ENCODE data around the gene MFAP2. TPM values are rescaled to one million over a fixed set of nuclear protein-coding genes. Genes with fewer than 3 reads are reported as not detected.

MFAP2 gene
- total RNA-seq, 6 donors from 2014 or later, result 2.1 to 21.7 (median 7.2) TPM

DNA sequence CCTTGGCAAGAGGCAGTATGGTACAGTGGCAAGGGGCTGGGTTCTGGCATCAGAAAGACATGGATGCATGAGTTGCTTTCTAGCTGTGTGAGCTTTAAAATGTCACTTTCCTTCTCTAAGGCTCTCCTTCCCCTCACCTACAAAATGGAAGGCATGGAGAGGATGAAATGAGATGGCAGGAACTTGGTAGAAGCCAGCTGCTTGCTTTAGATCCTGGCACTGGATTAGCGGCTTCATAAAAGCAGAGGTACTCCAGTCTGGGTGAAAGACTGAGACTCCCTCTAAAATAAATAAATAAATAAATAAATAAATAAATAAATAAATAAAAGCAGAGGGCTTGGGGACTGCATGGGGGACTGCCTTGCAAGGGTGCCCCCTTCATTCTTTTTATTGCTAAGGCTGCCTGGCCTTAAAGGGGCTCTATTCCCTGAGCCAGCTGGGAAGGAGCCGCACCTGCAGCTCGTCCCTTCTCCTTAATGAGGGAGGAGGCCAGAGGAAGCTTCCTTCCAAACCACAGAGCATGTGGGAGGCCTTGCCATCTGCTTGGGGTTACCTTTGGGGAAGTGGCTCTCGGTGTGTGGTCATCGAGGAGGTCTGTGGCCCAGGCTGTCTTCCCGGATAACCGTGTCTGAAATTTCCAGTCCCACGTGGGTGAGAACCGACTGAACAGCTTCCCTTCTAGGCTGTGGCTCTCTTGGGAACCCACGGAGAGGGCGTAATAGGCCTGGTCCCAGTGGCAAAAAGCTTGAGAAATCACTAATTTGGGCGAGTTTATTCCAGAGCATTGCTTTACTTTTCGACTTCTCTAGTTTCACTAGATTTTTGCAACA lies 33.3 kb upstream of the MFAP2 start:
- Histone ChIP-seq H3K27ac (no peak overlapping the region), H3K4me3 (no peak overlapping the region), H3K9me3 (no peaks in the 10 kb centered on the region), H3K36me3 (peaks cover 0 to 13% (median 12%) of the 10 kb centered on the region in 4 donors), H3K4me1 (peaks cover 22 to 31% (median 27%) of the 10 kb centered on the region in 4 donors), H3K27me3 (no peaks in the 10 kb centered on the region)
- WGBS, 2 donors, result 71 to 72% methylated on average over 10 to 13 of the region's 13 CpGs
- ATAC-seq (ENCODE audit: low FRiP score in 2 of 2), result no peak
- DNase-seq, result peak in 1 of 2 donors; percentile 61
- TF ChIP-seq POLR2AphosphoS5 (IDR thresholded peaks at IDR 0.05) (peak in 1 of 2 donors; percentile 15), POLR2A (IDR thresholded peaks at IDR 0.05) (no peak)

DNA sequence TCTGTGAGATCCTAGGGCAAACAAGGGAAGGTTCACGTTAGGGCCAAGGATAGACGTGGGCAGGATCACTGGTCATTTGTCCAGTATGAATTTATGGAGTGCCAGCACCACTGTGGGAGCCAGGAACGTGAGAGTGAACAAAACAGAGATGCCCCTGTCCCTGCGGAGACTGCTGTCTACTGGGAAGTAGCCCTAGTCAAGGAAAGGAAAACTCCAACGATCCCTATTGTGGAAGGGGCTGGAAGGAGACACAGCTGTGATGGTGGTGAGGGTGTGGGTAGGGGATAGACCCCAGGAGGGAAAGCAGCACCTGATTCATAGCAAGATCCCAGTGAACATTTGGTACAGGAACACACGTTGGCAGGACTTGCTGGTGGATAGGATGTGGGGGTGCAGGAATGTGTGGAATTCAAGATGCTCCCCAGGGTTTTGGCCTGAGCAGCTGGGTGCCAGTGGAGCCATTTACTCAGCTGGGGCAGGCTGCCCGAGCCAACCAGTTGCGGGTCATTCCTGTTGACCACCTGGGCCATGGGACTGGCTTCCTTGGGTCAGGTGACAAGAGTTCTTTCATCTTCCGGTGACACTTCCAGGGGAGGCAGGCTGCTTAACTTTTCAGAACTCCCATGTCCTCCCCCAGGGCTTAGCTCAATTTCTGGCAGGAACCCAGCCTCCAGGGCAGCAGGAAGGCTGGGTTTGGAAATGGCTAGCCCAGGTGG lies 32.5 kb upstream of the MFAP2 start:
- peaks cover 22 to 31% (median 27%) of the 10 kb centered on the region in 4 donors for H3K4me1 ChIP-seq
- TF ChIP-seq, protein P1, sequence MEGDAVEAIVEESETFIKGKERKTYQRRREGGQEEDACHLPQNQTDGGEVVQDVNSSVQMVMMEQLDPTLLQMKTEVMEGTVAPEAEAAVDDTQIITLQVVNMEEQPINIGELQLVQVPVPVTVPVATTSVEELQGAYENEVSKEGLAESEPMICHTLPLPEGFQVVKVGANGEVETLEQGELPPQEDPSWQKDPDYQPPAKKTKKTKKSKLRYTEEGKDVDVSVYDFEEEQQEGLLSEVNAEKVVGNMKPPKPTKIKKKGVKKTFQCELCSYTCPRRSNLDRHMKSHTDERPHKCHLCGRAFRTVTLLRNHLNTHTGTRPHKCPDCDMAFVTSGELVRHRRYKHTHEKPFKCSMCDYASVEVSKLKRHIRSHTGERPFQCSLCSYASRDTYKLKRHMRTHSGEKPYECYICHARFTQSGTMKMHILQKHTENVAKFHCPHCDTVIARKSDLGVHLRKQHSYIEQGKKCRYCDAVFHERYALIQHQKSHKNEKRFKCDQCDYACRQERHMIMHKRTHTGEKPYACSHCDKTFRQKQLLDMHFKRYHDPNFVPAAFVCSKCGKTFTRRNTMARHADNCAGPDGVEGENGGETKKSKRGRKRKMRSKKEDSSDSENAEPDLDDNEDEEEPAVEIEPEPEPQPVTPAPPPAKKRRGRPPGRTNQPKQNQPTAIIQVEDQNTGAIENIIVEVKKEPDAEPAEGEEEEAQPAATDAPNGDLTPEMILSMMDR (IDR thresholded peaks at IDR 0.05), result no peak
- TF ChIP-seq POLR2AphosphoS5 (IDR thresholded peaks at IDR 0.05) (no peak), POLR2A (IDR thresholded peaks at IDR 0.05) (no peak), EP300 (IDR thresholded peaks at IDR 0.05) (no peak)
- H3K36me3 ChIP-seq, result peaks cover 0 to 6% (median 5%) of the 10 kb centered on the region in 4 donors
- DNase-seq, result no peak
- H3K9me3 ChIP-seq, result no peaks in the 10 kb centered on the region
- no peaks in the 10 kb centered on the region for H3K27me3 ChIP-seq
- H3K27ac ChIP-seq, result no peak overlapping the region
- 76 to 81% methylated on average over 8 to 9 of the region's 9 CpGs for WGBS, 2 donors
- H3K4me3 ChIP-seq, result no peak overlapping the region
- no peak for ATAC-seq (ENCODE audit: low FRiP score in 2 of 2)

DNA sequence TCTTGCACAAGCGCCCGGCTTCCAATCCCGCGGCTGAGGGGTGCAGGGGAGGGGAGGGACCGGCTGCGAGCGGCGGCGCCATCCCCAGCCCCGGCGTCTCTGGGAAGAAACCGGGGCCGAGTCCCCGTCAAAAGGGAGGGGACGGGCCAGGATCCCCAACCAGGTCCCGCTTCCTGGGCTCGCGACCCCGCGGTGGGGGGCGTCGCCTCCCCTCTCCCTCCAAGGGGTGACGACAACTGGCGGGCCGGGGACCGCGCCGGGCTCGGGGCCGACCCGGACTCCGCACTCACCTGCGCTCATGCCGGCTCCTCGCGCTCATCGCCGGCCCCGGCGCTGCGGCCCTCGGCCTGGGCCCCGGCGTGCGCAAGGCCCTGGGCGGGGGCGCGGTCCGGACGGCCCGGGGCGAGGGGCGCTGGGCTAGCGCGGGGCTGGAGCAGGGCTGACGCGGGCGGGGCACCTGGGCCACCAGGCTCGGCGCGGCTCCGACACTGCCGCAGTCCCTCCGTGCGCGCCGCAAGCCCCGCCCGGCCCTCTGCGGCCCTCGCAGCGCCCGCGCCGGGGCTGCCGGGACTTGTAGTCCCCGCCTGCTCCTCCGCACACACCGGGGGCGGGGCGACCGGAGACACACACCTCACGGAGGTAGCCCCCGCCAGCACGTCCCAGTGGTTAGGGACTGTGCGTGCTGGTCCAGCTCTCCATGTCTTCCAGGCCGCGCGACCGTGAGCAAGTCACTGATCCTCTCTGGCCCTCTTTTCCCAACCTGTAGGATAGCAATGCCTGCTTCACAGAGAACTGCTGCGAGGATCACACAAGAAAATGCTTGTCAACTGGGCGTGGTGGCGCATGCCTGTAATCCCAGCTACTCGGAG lies 31.3 kb upstream of the MFAP2 start, which contains the start of gene ATP13A2:
ATP13A2 (minus strand) TSS at position 490 of the 869 bp plus-strand sequence; CDS start at position 300, 190 bp downstream.
- no peaks in the 10 kb centered on the region for H3K9me3 ChIP-seq
- peak; percentile 89 to 93 for ATAC-seq (ENCODE audit: low FRiP score in 2 of 2)
- peak; percentile 93 to 96 for DNase-seq
- TF ChIP-seq POLR2AphosphoS5 (IDR thresholded peaks at IDR 0.05) (peak in 1 of 2 donors; percentile 55), POLR2A (IDR thresholded peaks at IDR 0.05) (peak in 1 of 4 donors; percentile 59), EP300 (IDR thresholded peaks at IDR 0.05) (no peak)
- TF ChIP-seq, protein P1 (IDR thresholded peaks at IDR 0.05), result peak in 2 of 6 experiments; percentile 9 to 32
- H3K27me3 ChIP-seq, result no peaks in the 10 kb centered on the region
- peaks cover 22 to 31% (median 27%) of the 10 kb centered on the region in 4 donors for H3K4me1 ChIP-seq
- peak within 1 kb of the TSS; percentile 87 to 96 (median 93) for H3K4me3 ChIP-seq
- peak within 1 kb of the TSS; percentile 66 to 86 (median 70) for H3K27ac ChIP-seq
- H3K36me3 ChIP-seq, result no peaks in the 10 kb centered on the region
- 1 to 7% methylated on average over 5 to 46 of the region's 94 CpGs for WGBS, 2 donors

DNA sequence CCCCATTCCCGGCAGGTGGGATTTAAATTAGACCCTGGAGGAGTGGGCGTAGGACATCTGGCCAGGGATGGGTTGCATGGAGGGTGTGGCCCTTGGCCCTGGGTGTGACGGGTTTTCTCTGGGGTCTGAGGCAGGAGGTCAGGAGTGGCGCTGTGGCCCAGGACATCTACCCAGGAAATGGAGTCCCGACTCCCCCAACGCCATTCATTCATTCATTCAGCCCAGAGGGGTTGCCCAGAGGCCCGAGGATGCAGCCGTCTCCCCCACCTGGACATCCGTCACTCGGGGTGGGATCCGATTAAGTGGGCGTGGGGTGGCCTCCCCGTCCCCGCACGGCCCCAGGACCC lies 30.6 kb upstream of the MFAP2 start:
- no peak for DNase-seq
- ATAC-seq (ENCODE audit: low FRiP score in 2 of 2), result no peak

More for the DNA sequence above, 30.6 kb upstream of the MFAP2 start:
- WGBS, 2 donors, result 0 to 5% methylated on average over 4 to 13 of the region's 15 CpGs
- Histone ChIP-seq H3K27me3 (no peaks in the 10 kb centered on the region), H3K4me1 (peaks cover 22 to 31% (median 27%) of the 10 kb centered on the region in 4 donors), H3K4me3 (peak overlapping the region; percentile 87 to 96 (median 93)), H3K9me3 (no peaks in the 10 kb centered on the region), H3K36me3 (no peaks in the 10 kb centered on the region), H3K27ac (peak overlapping the region; percentile 66 to 86 (median 70))
- TF ChIP-seq, protein P1 (IDR thresholded peaks at IDR 0.05), result no peak
- TF ChIP-seq POLR2A (IDR thresholded peaks at IDR 0.05) (no peak), POLR2AphosphoS5 (IDR thresholded peaks at IDR 0.05) (no peak), EP300 (IDR thresholded peaks at IDR 0.05) (no peak)
